PC-3 (cell line): ENCODE measurements around the gene RTBDN. TPM values are rescaled to one million over a fixed set of nuclear protein-coding genes. Genes with fewer than 3 reads are reported as not detected.

Source experiments
- ATAC-seq: fragments of 200-7000 bp; cut with Tn5 transposase; 2 replicates; pipeline ENCODE4 v1.9.1; 2020; ENCODE audit warnings: mild to moderate bottlenecking, moderate library complexity
- BruUV-seq: library from RNA; stranded (reverse); fragments of 400-500 nt; replicated peaks from 2 replicates; lab custom pipeline; 2021; lab: Mats Ljungman, UMichigan
- CTCF ChIA-PET: fragments of 300-600 bp; sonication (Branson Sonifier 250); formaldehyde crosslinking; loops from one replicate; lab custom pipeline; 2022; ENCODE audit warnings: antibody characterized with exemption; lab: Charles Lee
- POLR2A ChIA-PET: fragments of 300-600 bp; sonication (Branson Sonifier 250); formaldehyde crosslinking; loops from one replicate; lab custom pipeline; 2022; ENCODE audit warnings: antibody characterized with exemption; ENCODE audit not compliant: unreplicated experiment; lab: Charles Lee
- DNase-seq: peaks from one replicate; pipeline ENCODE4 v3.0.0-alpha.2; 2015
- H2AFZ ChIP-seq: fragments of 300-600 bp; sonication (generic); 2 replicates; pipeline ENCODE4 v1.6.0; 2016; ENCODE audit warnings: antibody characterized with exemption, low read length
- H3F3A ChIP-seq: fragments of 300-600 bp; sonication (generic); one replicate; pipeline ENCODE4 v1.6.0; 2017; ENCODE audit warnings: antibody characterized with exemption, low read length, control low read depth, mild to moderate bottlenecking; ENCODE audit not compliant: unreplicated experiment
- H3K27ac ChIP-seq: fragments of 300-600 bp; sonication (generic); 2 replicates; pipeline ENCODE4 v1.5.1; 2016; ENCODE audit warnings: mild to moderate bottlenecking, low read length
- H3K27me3 ChIP-seq: fragments of 300-600 bp; sonication (generic); 2 replicates; pipeline ENCODE4 v1.6.1; 2016; ENCODE audit warnings: low read length, mixed read lengths
- H3K36me3 ChIP-seq: fragments of 300-600 bp; sonication (generic); 2 replicates; pipeline ENCODE4 v1.6.1; 2016; ENCODE audit warnings: low read depth, mixed run types, low read length, mixed read lengths
- H3K4me1 ChIP-seq: fragments of 300-600 bp; sonication (generic); 2 replicates; pipeline ENCODE4 v1.5.1; 2016; ENCODE audit warnings: low read length; ENCODE audit not compliant: insufficient read depth
- H3K4me2 ChIP-seq: fragments of 300-600 bp; sonication (generic); 2 replicates; pipeline ENCODE4 v1.6.0; 2016; ENCODE audit warnings: low read length
- H3K4me3 ChIP-seq: fragments of 300-600 bp; sonication (generic); 2 replicates; pipeline ENCODE4 v1.5.1; 2016; ENCODE audit warnings: mild to moderate bottlenecking, low read length, mixed read lengths
- H3K79me2 ChIP-seq: fragments of 300-600 bp; sonication (generic); 2 replicates; pipeline ENCODE4 v1.6.1; 2017; ENCODE audit warnings: low read length, mixed read lengths
- H3K9ac ChIP-seq: fragments of 300-600 bp; sonication (generic); 2 replicates; pipeline ENCODE4 v1.6.0; 2016; ENCODE audit warnings: mild to moderate bottlenecking, low read length
- H3K9me2 ChIP-seq: fragments of 300-600 bp; sonication (generic); replicated peaks from 2 replicates; pipeline ENCODE4 v1.6.1; 2016; ENCODE audit warnings: mixed run types, low read length, mixed read lengths
- H3K9me3 ChIP-seq: fragments of 300-600 bp; sonication (generic); 2 replicates; pipeline ENCODE4 v1.6.1; 2016; ENCODE audit warnings: low read length, mixed read lengths
- H4K20me1 ChIP-seq: fragments of 300-600 bp; sonication (generic); 2 replicates; pipeline ENCODE4 v1.6.1; 2016; ENCODE audit warnings: low read length, mixed read lengths
- EZH2 ChIP-seq: fragments of 300-600 bp; sonication (generic); IDR thresholded peaks from one replicate; pipeline ENCODE4 v1.6.1; 2017; ENCODE audit warnings: antibody characterized with exemption, mild to moderate bottlenecking, low read length; ENCODE audit not compliant: unreplicated experiment
- EZH2phosphoT487 ChIP-seq: fragments of 300-600 bp; sonication (generic); IDR thresholded peaks from 2 replicates; pipeline ENCODE4 v1.6.1; 2018; ENCODE audit warnings: mild to moderate bottlenecking, antibody characterized with exemption, low read length, borderline replicate concordance
- intact Hi-C: fragments of 100-400 bp; cut with micrococcal nuclease; formaldehyde crosslinking; loops from 2 replicates; pipeline ENCODE4 v1.9.0; 2023
- total RNA-seq: library from RNA; depleted of rRNA; stranded (reverse); fragments of >200 nt; gene quantifications from 2 replicates; pipeline ENCODE4 v1.2.3, GENCODE V29; 2014
- TF ChIP-seq, protein P1 (sequence below): fragments of 300-600 bp; sonication (generic); conservative IDR thresholded peaks from 2 replicates; pipeline ENCODE4 v1.5.1; 2017; ENCODE audit warnings: antibody characterized with exemption, low read depth, mild to moderate bottlenecking, low read length

The RTBDN gene
- total RNA-seq, 1 experiment from 2014 or later = 3.7 TPM

- Histone ChIP-seq H3K36me3 (peaks cover 15% of the 10 kb centered on the region), H4K20me1 (peaks cover 16% of the 10 kb centered on the region), H3K79me2 (peaks cover 40% of the 10 kb centered on the region), H3K4me1 (peaks cover 23% of the 10 kb centered on the region), H3F3A (peaks cover 7% of the 10 kb centered on the region), H2AFZ (0 out of 2 replicates have a peak overlapping the region, but pooled peaks have one; percentile 39), H3K9me2 (no peaks in the 10 kb centered on the region), H3K9ac (no peak overlapping the region), H3K27me3 (no peaks in the 10 kb centered on the region), H3K4me2 (peak overlapping the region; percentile 62), H3K9me3 (no peaks in the 10 kb centered on the region), H3K4me3 (no peak overlapping the region), H3K27ac (no peak overlapping the region)
- ChIA-PET CTCF (interaction anchor here (0.7 to 1.2 kb wide), 5 partner anchors 18 to 36 kb away, joined by 3 to 12 read pairs (median 4); partner anchors contain the start of gene HOOK2), POLR2A (interaction anchor here (0.6 kb wide), 1 partner anchor 52 kb away, joined by 3 read pairs; no protein-coding TSS in a partner anchor)
- DNase-seq = peak; percentile 94
- ATAC-seq = peak; percentile 19
- intact Hi-C loops = loop anchor here (1.0 kb wide), 2 partner anchors 19 to 36 kb away; no protein-coding TSS in a partner anchor
- BruUV-seq = no TSS peak
- no peak for TF ChIP-seq EZH2
- TF ChIP-seq, protein P1, sequence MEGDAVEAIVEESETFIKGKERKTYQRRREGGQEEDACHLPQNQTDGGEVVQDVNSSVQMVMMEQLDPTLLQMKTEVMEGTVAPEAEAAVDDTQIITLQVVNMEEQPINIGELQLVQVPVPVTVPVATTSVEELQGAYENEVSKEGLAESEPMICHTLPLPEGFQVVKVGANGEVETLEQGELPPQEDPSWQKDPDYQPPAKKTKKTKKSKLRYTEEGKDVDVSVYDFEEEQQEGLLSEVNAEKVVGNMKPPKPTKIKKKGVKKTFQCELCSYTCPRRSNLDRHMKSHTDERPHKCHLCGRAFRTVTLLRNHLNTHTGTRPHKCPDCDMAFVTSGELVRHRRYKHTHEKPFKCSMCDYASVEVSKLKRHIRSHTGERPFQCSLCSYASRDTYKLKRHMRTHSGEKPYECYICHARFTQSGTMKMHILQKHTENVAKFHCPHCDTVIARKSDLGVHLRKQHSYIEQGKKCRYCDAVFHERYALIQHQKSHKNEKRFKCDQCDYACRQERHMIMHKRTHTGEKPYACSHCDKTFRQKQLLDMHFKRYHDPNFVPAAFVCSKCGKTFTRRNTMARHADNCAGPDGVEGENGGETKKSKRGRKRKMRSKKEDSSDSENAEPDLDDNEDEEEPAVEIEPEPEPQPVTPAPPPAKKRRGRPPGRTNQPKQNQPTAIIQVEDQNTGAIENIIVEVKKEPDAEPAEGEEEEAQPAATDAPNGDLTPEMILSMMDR = peak; percentile 98
Measured at GRCh38 chr19:12796146-12797071, 38.0 kb downstream of the RTBDN start.

- no peak for ATAC-seq
- no peak overlapping the region for H3K9ac ChIP-seq
- no TSS peak for BruUV-seq
Measured at GRCh38 chr19:12794971-12795381, 39.4 kb downstream of the RTBDN start.

More at GRCh38 chr19:12794971-12795381, 39.4 kb downstream of the RTBDN start:
- Histone ChIP-seq H3K79me2 (peaks cover 27% of the 10 kb centered on the region), H3K36me3 (peaks cover 8% of the 10 kb centered on the region), H3K4me1 (peaks cover 26% of the 10 kb centered on the region), H3F3A (peaks cover 12% of the 10 kb centered on the region), H3K9me3 (no peaks in the 10 kb centered on the region), H3K9me2 (no peaks in the 10 kb centered on the region), H3K27ac (no peak overlapping the region), H3K4me2 (no peak overlapping the region), H2AFZ (no peak overlapping the region), H4K20me1 (peaks cover 16% of the 10 kb centered on the region), H3K4me3 (no peak overlapping the region), H3K27me3 (no peaks in the 10 kb centered on the region)
- DNase-seq = no peak
- TF ChIP-seq EZH2phosphoT487 (no peak), EZH2 (no peak)
- TF ChIP-seq, protein P1 = no peak
- ChIA-PET POLR2A (interaction anchor here (0.6 kb wide), 1 partner anchor 82 kb away, joined by 5 read pairs; no protein-coding TSS in a partner anchor), CTCF (no interaction called here)
- intact Hi-C loops = no loop called here
